Stimulated activated CD4-positive, alpha-beta T cell treated with anti-CD3 and anti-CD28 coated beads, TNF-alpha, amount 100 ng/mL, for 4 hours (primary cell): Measurements from ENCODE around the gene ZC3H12D.
"Not testable (repeated sequence)": the region's sequence is repeated elsewhere in the genome, so short reads cannot be mapped to it uniquely, and the experiment has no call there.

Source experiments
- DNase-seq, 3 experiments: peaks; one replicate each; pipeline ENCODE4 v3.0.0-alpha.2; 2020; ENCODE audit warnings: low read depth in 3 of 3

The ZC3H12D gene

DNA sequence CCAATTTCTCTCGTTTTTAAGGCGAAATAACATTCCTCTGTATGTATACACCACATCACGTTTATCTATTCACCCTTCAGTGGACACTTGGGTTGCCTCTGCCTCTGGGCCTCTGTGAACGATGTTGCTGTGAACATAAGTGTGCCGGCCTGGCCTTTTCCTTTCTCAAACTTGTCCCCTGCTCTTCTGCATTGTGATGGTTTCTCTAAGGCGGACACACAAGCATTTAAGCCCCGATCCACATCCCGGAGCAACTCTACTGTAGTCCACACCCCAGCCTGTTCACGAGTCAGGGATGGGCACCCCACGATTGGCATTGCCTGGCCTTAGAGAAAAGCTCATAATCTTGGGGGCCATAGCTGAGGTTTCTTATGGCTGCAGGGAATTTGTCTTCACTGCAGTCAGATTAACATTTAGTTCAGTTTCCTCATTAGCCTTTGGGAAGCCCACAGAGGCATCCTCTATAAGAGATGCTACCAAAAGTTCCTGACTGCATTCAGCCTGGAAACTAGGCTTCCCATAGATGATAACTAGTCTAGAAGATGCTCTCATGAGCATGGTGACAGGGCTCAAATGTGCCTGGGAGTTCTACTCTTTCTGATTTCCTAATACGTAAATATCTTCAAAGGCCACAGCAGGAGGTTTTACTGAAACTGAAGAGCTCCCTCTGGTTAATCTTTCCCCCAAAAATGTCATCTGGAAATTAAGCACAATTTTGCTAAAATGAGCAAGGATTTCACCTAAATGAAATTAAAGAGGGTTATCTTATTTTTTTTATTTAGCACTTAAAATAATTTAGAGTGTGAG is 762 bp downstream of the ZC3H12D start:
- DNase-seq: no peak

DNA sequence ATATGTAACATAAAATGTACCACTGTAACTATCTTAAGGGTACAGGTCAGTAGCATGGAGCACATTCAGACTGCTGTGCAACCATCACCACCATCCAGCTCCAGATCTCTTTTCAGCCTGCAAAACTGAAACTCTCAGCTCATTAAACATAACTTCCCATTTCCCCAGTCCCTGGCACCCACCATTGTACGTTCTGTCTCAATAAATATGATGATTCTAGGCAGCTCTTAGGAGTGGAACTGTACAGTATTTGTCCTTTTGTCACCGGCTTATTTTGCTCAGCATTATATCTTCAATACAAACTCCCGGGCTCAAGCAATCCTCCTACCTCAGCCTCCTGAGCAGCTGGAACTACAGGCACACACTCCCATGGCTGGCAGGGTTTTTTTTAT is 1.5 kb downstream of the ZC3H12D start:
- DNase-seq: no peak

DNA sequence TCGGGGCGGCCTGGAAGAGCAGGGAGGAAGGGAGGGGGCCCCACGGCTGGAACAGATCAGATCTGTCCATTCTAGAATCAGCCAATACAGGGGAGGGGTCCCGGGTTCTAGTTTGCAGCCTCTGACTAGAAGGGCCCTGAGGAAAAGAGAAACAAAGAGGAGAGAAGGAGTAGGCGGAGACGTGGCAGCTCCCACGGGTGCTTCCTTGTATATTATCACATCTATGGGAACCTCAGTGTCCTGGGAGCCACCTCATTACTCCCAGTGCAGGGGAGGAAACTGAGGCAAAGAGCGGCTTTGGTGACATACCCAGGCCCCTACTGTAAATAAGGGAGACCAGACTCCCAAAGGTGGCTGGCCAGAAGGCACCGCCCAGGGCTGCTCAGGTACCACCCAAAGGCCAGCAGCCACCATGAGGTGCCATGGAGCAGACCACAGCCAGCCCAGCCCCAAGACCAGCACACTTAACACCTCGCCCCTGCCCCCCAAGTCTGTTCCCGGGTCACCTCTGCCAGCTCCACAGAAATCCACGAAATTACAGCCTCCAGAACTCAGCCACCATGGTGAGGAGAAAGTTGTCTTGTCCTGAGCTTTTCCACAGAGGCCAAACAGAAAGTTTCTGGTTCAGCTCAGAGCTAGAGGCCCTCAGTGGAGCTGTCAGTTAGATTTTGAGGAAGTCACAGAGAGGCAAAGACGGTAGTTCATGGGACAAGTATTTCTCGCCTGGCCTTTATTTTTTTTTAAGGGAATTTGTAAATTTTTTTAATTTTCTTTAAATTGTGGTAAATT is 2.1 kb downstream of the ZC3H12D start:
- no peak for DNase-seq

DNA sequence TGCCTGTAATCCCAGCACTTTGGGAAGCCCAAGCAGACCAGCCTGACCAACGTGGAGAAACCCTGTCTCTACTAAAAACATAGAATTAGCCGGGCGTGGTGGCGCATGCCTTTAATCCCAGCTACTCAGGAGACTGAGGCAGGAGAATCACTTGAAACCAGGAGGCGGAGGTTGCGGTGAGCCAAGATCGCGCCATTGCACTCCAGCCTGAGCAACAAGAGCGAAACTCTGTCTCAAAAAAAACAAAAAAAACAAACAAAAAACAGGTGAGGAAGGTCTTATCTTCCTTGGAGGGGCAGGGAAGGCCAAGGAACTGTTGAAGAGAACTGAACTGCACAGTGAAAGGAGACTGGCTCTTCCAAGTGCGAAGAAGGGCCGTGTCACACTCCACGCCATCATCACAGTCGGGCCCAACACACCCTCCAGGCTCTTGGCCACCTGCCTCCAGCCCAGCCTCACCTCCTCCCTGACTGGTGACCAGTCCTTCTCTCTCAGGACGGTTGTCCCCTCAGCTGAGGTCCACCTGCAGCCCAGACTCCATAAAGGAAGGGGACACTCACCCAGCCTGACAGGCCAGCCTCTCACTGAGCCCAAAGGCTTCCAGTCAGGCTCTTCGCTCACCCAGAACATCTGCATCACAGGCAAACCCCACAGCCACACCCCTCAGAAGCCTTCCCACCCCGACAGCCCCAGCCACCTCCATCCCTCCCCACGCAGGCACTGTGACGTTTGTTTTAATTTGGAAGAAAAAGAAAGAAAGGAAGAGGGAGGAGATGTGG is 4.1 kb downstream of the ZC3H12D start:
- DNase-seq: peak in 2 of 3 experiments; percentile 26 to 36

DNA sequence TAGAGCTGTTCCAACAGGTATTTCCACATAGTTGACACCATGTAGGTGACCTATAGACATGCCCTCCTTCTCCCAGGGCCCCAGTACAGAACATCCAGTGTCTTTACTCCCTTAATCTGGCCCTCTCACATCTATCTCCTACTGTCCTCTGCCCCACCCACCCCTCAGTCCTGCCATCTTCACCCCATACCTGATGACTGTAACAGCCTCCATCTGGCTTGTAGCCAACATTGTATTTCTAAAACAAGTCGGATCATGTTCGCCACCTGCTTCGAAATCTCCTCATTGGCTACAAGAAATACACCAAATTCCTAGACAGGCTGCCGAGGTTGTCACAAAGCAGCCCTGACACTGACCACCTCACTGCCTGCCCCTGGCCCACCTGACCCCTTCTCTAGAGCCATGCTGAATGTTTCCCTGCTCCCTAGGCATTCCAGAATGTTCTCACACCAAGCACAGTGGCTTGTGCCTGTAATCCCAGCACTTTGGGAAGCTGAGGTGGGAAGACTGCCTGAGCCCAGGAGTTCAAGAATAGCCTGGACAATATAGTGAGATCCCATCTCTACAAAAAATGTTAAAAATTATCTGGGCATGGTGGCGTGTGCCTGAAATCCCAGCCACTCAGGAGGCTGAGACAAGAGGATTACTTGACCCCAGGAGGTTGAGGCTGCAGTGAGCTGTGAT is 6.0 kb downstream of the ZC3H12D start:
- no peak for DNase-seq

DNA sequence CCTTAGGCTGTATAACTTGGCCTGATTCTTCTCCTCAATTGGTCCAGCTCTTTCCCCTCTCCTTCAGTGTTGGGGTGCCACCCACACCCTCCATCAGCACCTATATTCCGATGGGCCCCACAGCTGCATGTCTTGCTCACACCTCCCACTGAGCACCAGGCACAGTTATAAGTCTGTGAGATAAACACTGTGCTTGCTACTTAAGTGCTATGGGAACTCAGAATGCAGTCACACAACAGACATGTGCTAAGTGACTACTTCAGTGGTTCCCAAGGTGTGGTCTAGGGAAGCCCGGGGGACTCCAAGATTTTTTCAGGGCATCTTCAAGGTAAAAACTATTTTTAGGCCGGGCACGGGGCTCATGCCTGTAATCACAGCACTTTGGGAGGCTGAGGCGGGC is 7.3 kb downstream of the ZC3H12D start:
- no peak for DNase-seq

DNA sequence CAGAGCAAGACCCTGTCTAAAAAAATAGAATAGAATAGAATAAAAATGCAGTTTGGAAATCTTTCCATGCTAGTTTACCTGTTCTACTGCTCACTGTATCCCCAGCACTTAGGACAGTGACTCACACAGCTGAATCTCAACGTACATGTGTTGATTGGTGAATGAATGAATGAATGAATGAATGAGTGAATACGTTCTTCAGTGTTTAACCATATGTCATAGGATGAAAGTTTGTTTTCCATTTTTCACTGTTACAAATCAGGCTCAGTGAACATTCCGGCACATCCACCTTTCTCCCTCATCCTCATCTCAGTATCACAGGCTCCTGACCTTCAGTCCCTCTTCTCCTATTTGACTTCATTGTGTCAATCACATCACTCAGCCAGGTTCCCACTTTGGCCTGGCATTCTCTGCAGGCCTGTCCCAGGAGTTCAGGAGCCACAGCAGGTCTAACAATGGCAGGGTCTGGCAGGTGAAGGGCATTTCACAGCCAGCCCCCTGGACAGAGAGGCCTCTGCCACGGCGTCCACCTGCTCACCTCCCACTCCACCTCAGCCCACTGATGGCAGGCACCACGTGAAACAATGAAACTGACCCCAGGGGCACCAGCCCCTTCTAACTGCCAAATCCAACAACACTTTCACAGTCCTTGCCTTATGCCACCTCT is 7.9 kb downstream of the ZC3H12D start:
- DNase-seq: no peak

DNA sequence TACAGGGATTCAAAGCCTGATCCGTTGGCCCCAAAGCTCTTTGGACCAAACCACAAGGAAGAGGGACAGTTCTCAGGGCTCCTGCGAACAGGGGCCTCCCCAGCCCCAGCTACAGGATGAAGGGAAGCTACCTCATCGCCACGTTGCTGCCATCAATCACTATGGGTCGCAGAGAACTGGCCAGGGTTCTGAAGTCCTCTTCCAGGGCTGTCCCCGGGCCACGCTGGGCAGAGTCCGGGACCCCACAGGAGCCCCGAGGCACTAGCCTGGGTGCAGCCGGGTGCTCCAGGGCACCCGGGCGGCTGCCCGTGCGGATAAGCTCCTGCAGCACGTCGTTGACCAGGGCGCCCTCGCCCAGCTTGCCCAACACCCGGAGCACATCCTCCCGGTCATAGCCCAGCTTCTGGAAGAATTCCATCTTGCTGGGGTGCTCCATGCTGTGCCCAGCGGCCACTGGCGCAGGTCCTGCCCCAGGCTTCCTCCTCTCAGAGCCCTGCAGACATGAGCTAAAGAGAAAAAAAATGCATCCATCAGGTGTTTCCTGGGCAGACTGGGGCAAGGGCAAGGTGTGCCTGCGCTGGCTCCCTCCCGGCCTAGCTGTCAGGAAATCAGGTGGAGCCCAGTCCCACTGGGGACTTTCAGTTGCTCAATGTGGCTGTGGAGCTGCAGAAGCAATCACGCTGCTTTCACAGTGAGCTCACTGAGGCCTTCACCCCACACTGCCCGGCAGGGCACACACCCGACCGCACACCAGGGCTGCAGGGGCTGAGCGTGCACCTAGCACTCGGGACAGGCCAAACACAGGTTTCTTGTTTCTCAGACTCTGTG is 10.5 kb downstream of the ZC3H12D start:
- no peak for DNase-seq

DNA sequence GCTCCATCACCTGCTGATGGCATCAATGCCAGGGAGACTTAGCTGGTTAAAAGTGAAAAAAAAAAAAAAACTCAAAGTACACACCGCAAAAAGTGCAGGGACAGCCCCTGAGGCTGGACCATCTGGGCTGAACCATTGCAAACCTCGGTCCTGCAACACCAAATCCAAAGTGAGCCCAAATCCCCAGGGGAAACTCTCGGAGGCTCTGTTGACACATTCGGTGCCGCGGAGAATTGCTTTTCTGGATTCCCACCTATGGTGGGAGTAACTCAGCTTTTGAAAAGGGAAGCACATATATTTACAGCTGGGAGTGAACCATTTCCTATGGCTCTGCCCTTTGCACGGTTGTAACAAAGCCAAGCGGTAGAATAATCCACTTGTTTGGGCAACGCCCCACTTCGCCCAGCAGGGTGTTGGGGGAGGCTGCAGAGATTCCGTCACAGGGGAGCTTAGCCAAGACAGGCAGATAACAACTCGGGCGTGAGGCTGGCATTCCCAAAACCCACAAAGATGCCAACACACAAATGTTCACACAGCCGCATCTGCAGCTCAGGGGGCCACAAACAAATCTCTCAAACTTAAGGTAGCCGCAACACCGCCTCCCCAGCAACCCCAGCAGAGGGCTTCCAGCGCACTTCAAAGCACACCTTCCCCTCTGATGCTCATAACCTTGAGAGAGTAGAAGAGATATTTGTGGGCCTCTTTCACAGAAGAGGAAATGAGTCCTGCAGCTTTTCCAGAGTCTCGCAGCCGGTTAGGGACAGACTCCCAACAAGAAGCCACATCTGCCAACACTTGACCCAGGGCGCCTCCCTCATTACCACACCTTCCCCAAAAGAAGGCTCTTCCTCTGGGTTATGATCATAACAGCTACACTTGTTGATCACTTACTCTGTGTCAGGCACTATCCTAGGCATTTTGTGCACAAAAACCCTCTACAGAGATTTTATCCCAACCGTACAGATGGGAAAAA is 11.4 kb downstream of the ZC3H12D start:
- DNase-seq: no peak

DNA sequence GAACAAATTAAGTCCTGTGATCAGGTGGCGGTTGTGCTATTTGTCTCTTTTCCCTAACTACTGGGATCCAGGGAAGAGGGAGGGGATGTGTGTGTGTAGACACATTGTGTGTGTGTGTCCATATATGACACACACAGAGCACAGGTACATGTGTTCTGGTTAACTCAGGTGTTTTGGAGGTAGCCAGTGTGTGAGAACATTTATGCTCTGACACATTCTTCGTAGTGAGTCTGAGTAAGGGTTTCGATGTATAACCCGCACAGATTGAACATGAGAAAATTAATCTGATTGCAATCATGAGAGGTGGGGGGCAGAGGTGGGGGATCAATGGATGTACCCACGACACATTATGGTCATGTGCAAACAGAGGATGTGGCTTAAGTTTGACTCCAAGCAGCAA is 12.6 kb downstream of the ZC3H12D start:
- no peak for DNase-seq

DNA sequence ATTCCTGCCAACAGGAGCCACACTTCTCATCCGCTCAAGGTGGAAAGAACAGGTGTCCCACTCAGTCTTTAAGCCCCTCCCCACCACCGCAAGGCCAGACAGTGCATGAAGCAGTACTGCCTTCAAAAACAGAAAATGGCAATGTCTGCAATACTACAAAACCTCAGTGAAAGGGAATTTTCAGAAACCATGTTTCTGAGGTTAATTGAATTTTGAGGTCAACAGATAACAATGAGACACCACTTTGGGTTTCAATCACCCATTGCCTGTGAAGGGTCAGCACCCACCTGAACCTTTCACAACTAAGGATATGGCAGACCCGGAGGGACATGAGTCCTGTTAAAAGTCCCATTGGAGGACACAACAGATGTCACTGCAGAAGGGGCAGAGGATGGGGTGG is 13.0 kb downstream of the ZC3H12D start:
- DNase-seq: no peak

DNA sequence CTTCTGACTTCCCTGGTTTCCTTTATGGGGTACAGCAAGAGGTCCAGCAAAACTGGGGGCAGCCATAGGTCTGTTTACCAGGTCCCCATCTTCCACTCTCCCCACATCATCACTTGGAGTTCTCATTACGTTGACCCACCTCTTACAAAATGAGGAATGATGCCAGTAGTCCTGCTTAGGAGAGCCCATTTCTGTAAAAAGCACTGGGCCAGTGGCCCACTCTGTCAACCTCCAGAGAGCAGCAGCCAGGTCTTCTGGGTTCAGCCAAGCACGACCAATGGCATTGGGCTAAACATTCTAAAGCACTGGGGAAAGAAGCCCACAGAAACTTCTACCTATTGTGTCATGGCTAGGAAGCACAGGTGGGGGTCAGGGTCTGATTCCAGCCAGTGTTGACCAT is 13.9 kb downstream of the ZC3H12D start:
- no peak for DNase-seq

DNA sequence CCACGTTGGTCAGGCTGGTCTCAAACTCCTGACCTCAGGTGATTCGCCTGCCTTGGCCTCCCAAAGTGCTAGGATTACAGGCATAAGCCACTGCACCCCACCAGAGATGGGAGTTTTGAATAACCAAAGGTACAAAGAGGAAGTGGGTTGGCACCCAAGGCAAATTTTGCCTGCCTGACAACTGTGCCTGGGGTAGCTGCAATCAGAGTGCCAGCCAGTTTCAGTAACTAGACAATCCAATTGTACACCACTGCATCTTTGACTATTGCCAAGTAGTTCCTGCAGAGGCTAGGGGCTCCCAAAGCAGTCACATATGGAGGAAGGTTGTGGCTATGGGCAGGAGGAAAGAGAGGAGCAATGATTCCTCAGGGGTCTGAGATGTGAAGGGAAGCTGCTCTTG is 16.6 kb downstream of the ZC3H12D start:
- no peak for DNase-seq

DNA sequence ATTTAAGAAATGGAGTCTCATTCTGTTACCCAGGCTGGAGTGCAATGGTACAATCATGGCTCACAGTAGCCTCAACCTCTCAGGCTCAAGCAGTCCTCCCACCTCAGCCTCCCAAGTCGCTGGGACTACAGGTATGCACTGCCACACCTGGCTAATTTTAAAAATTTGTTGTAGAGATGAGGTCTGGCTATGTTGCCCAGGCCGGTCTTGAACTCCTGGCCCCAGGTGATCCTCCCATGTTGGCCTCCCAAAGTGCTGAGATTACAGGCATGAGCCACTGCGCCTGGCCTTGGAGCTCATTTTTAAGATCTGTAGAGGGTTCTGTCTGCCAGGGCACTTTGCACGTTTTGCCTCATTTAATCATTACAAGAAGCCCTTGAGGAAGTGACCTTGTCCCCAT is 17.5 kb downstream of the ZC3H12D start:
- no peak for DNase-seq

DNA sequence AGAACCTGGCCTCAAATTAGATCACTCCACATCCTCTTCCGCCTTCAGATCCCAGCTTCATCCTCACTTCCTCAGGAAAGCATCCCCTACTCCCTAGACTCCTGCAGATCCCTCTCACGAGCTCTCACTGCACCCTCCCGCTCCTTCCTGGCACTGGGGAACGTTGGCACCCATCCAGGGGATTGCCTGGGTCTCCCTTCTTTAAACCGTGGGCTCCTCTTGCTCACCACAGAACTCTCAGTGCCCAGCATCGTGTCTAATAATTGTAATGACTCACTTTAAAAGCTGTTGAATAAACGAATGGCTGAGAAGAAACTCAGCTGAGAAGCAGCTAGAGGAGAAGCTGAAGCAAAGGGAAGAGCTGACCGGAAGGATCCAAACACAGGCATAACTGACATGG is 20.4 kb downstream of the ZC3H12D start:
- DNase-seq: no peak

DNA sequence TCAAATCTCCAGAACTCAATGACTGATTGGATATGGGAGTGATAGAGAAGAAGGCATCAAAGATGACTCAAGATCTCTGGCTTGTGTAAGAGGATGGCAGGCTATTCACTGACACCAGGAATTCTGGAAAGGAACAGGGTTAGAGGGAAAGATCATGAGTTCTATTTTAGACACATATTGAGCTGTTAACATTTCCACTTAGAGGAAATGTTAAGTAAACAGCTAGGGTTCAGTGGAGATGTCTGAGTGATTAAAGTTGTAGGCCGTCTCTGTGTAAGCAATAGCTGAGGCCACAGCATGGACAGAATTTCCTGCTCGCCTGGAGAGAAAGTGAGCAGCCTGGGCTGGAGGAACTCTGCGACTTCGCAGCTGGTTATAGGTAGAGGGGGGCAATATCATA is 21.0 kb downstream of the ZC3H12D start:
- no peak for DNase-seq

DNA sequence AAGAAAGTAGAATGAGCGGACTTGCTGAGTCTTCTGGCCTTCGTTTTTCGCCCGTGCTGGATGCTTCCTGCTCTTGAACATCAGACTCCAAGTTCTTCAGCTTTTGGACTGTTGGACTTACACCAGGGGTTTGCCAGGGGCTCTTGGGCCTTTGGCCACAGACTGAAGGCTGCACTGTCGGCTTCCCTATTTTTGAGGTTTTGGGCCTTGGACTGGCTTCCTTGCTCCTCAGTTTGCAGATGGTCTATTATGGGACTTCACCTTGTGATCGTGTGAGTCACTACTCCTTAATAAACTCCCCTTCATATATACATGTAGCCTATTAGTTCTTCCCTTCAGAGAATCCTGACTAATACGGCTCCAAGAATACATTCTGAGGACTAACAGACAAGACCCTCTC is 22.1 kb downstream of the ZC3H12D start:
- not testable (repeated sequence) for DNase-seq

DNA sequence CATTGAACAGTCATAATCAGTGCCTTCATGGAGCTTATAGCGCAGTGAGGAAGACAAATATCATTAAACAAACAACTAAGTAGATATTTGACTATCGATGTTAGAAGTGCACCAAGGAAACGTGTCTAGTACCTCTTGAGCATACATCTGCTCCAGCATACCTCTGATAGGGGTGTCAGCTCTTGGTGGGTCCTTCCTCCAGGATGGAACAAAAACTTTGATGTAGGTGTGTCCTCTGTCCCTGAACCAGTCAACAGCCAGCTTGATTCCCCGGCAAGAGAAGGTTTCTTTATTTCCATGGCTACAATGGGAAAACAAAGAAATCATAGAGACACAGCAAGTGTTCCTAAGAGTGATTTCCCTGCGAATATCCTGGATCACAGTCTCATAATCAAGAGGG is 23.1 kb downstream of the ZC3H12D start:
- DNase-seq: no peak

DNA sequence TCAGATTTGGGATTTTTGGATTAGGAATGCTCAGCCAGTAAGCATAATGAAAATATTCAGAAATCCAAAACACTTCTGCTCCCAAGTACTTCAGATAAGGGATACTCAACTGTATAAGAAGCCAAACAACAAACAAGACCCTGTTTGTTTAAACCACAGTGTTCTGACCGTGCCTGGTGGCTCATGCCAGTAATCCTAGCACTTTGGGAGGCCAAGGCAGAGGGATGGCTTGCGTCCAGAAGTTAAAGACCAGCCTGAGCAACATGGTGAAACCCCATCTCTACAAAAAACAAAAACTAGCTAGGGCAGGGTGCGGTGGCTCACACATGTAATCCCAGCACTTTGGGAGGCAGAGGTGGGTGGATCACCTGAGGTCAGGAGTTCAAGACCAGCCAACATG is 24.6 kb downstream of the ZC3H12D start:
- not testable (repeated sequence) for DNase-seq
